CD4-positive, alpha-beta T cell treated with Interleukin-21 for 1 hour (primary cell): ENCODE measurements around the gene FOXL2NB.

Experiments used
- DNase-seq: peaks from one replicate; pipeline ENCODE4 v3.0.0-alpha.2; 2020

Gene FOXL2NB

DNA sequence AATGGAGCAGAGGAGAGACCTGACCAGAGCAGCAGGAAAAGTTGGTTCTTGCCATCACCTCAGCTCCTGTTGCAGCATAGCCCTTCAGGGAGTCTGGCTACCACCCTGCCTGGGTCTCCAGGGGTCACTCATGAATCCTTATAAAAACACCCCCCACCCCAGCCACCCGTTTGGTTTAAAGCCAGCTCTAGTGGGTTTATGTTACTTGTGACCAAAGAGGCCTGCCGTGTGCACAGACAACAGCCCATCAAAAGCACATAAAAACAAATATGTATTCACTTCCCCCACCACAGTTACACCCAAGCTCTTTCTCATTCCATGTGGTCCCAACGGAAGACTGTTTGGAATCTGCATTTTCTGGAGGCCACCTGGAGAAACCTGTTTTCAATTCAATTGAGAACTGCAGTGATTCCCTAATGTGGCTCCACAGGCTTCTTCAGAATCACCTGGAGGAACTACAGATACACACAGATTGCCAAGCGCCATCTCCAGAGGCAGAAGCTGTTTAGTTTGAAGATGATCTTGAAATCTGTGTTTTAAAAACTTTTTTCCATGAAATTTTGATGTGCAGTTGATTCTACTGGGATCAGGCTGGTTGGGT, 13.8 kb upstream of the FOXL2NB start:
- no peak for DNase-seq

DNA sequence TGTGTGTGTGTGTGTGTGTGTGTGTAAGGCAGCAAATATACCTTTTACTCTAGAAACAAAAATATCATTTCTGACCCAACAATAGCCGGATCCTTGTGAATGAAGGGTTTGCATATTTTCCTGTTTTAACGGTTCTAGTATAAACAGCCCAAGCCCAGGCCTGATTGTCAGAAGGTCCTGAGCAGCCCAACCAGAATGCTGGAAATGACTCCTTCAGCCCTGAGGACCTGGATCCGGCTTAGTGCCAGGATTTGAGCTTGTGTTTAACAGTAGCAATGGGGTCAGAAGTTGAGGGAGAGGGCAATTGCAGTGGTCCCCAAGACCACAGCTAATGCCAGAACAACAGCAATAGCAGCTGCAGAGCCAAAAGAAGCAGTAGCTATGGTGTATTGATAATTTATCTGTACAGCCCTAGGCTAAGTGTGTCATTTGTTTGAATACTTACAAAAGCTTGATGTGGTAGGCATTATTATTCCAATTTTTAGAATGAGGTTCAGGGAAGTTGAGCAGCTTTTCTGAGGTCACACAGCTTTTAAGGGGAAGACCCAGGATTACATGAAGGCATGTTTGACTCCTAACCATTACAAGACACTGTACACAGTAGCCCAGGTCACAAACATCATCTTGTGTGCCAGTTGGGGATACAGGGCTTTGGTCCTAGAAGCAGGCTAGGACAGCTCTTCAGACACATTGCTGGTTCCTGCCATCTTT, 12.9 kb upstream of the FOXL2NB start:
- no peak for DNase-seq

- no peak for DNase-seq
Measured at GRCh38 chr3:138935505-138935862, 11.5 kb upstream of the FOXL2NB start.

DNA sequence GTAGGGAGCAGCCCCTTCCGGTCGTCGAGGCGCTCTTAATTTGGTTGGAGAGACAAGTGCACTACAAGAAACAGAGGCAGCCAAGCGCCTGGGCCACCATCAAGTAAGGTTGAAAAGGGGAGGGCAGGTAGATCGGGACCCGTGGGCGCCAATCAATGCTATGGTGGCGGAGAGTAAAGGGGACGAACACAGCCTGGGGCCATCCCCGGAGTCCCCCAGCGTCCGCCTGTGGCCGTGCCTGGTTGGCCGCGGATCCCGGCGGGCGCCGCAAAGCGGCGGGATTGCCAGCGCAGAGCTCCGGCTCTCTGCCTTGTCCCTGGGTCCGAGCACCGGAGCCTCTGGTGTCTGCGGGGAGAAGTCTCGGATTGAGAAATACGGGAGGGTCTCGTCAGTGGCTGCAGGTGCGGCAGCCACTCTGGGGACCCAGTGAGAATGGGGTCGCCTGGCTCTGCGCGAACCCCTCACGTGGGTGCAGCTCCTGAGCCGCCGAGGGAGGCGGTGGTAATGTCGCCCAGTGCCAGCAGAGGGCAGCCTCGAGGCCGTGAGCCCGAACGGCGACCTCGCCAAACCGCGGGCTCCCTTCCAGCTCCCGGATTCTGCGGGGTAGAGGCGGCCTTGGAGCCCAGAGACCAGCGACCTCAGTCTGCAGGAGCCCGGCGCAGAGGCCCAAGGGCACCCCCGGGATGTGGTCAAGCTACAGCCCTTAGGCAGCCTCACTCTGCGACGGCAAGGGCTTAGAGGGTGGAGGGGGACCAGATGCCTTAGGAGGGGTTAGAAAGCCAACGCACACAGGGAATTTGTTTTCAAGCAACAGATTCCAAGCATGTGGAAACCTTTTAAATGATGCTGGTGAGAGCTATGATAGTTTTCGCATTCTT, 10.9 kb upstream of the FOXL2NB start:
- DNase-seq, result peak; percentile 65

GRCh38 chr3:138936741-138937689, 10.0 kb upstream of the FOXL2NB start:
- DNase-seq, result no peak

DNA sequence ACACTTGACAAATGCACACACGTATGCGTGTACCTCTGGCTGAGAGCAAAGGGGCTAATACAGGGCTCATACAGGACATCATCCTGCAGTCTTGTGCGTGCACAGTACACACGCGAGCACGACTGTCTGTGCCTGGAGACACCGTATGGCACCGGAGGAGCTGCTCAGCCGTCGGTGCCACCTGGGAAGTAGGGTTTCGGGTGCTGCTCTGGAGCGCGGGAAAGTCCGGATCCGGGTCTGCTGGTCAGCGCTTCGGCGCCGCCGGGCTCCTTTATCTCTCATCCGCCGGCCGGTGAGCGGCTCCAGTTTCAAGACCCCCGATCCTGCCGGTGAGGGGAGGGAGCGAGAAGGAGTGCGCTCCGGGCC, 9.3 kb upstream of the FOXL2NB start:
- DNase-seq, result no peak

DNA sequence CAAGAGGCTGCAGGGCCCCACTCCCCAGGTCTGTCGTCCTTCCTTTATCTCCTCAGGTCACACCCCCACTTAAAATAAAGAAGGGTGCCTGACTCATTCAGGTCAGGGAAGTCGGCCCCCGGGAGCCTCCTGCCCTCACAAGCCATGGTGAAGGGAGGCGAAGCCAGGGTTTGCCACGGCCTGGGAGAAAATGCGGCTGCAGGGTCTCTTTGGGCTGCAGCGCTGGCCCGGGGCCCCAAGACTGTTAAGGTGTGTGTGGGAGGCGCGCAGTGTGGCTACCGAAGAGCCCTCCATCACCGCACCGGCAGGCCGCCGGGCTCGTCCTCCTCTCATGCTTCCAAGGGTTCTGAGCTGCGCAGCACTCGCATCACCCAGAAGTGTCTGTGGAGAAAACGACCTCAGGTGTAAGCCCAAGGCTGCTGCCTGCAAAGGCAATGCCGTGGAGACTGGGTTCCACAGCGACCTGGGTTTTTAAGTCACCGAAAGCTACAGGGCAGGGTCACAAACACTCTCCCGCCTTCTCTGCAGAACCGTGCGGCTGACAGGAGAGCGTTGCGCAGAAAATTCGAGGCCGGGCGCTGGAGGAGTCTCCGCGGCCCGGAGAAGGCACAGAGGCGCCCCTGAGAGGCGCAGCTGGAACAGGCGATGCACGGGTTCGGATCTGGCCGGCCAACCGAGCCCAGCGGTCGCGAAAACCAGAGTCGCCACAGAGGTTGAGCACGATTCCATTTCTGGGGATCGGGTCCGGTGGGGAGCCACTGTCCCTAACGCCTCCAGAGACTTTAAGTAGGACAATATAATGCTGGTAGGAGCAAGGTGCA, 8.8 kb upstream of the FOXL2NB start:
- no peak for DNase-seq

DNA sequence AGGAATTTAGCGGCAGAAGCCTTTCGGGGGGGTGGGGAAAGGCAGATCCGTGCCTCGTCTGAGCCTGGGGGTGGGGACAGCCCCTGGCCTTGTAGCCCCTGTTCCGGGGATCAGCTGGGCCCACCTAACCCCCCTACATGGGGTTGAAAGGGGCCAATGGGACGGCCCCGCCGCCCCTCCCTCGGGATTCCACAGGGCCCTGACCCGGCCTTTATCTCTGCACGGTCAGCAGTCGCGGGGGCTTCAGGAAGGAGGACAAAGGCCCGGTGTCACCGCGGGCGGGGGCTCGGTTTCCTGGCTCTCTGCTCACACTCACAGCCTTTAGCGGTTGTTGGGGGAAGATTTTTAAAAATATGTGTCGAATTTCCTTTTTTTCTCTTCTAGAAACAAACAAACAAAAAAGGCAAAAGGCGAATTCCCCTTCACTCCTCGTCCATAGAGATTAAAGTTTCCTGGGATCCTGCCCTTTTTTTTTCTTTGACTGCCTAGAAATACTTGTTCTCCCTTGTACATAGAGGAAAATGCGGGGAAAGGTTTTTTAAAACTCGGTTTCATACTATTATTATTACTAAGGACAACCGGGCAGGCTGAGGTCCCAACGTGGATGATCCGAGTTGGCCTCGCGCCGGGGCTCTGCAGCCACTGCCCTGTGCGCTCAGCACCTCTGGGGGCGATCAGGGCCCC, 8.0 kb upstream of the FOXL2NB start:
- no peak for DNase-seq

DNA sequence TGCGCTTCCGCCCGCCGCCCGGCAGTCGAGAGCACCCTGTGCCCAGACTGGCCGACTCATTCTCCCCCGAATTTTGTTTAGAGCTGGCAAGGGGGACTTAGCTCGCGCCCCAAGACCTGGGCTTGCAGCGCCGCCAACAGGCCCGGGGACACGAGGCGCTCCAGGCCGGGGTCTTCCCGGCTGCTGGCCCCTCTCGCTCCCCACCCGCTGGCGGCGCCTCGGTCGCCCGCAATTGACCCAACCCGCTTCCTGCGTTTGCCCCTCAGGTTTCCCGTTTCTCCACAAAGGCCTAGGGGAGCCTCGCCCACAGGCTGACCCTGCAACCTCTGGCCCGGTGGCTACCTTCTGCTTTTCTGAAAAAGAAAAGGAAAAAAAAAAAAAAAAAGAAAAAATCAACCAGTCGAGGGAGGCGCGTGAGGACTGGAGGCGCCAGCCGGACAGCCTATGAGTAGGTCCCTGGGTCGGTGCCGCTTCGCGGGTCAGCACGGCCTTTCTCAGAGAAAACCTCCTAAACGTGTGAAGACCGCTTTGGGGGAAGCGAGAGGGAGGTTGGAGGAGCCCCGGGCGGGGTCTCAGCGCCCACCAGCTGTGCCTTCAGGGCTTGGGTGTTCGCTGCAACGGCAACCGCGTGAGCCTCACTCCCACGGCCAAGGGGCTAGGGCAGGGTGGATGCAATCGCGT, 7.3 kb upstream of the FOXL2NB start:
- no peak for DNase-seq

- no peak for DNase-seq
Measured at GRCh38 chr3:138940446-138940845, 6.6 kb upstream of the FOXL2NB start.

- no peak for DNase-seq
Measured at GRCh38 chr3:138941259-138941885, 5.6 kb upstream of the FOXL2NB start.

DNA sequence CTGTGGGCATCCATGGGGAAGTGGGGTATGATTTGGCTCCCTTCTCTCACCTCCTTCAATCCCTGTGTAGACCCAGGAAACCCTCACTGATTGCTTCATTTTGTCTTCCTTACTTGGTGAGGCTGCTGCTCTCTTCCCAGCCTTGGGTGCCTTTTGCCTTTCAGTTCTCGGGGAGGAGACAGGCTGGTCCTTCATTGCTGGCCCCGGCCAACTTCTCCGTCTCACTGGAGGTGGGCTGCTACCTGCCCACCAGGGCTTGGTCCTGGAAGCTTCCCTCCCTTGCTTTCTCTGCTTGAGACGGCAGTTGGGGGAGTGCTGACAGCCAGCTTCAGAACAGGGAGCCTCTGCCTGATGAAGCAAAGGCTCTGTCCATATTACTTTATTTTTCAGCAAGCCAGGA, 4.7 kb upstream of the FOXL2NB start:
- DNase-seq, result no peak

DNA sequence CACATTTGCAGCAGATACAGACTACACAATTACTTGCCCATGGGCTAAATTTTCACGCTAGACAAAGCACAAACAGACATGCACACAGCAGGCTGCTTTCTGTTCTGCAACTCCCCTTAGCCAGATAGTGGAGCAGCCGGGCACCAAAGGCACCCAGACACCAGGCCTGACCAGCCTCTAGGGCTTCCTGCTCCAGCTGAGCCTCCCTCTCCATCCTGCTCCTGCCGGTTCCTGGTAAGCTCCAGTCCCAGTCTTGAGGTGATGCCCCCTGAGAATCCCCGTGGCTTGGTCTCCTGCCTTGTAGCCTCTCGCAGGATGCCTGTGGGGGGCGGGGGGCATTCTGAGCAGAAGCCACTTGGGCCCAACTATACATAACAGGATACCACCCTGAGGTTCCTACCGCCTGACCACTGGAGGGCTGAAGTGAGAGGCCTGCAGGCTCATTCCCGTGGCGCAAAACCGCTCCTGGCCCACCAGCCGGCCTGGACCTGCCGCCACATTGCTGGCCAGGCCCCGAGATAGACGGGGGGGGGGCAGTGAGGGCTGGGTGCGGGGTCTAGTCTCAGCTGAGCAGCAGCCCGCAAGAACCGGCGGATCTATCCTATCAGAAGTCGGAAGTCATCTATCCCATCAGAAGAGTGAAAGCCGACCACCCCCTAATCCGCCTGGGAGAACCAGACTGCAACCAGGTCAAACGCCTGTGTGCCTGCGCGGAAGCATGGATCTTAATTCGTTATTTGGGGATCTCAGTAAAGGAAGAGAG, 4.0 kb upstream of the FOXL2NB start:
- DNase-seq, result no peak

DNA sequence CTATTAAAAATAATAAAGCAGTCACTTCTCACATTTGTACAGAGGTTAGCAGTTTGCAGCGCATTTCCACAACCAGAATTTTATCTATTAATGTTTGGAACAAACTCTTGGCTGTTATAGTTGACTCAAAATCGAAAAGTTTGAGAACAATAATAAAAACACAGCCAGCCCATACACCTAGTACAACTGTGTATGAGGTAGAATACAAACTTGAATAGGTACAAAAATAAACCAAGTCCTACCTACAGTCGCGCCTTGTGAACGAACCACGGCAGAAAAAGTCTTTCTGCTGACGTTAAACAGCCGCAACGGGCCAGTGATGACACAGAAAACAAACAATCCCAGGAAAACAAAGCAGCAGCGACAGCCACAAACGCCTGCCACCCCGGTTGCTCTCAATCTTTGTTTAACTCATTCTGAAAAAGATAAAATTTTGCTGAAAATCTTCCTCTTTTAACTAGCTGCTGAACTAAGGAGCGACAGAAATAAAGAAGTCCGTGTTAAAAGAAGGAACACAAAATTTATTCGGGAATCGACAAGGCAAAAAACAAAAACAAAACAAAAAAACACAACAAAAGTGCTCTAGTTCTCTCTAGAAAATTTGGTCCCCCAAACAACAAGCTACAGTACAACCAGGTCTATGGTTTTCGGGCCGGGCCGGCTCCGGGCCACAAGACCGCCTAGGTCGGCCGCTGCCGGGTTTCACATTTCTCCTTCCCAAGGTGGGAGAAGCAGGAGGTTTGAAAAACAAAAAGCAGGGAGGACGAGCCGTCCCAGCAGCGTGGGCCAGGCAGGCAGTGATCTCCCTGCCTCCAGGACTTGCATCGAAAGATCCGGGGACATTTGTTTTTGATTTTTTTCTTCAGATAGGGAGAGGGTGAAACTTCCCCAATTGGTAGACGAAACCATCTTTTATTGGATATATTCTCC, 3.0 kb upstream of the FOXL2NB start:
- no peak for DNase-seq

DNA sequence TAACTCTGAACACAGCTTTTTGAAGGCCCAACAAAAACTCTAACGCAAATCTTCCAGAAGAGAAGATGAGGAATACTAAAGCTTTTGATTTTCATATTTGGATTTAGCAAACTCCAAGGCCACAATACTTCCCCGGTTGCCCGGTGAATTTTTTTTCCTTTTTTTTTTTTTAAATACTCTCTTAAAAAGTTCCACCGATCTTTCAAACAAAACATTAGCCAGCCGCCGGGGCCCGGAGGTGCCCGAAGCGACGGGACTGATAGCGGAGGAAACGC, 2.4 kb upstream of the FOXL2NB start:
- DNase-seq, result no peak

GRCh38 chr3:138944929-138945708, 1.9 kb upstream of the FOXL2NB start:
- DNase-seq, result no peak
